Ovary (tissue), 9 donors: ENCODE results near the gene DENND5B. TPM values are rescaled to one million over a fixed set of nuclear protein-coding genes. Genes with fewer than 3 reads are reported as not detected.

ENCODE experiments used
- DNase-seq, 5 donors: peaks; one replicate each; pipeline ENCODE4 v3.0.0-alpha.2; 2019 to 2020
- H3K27ac ChIP-seq, 2 donors: fragments of 200-600 bp; one replicate each; pipeline versions ENCODE4 v1.5.1 to v1.8.0; 2019 to 2022
- H3K27me3 ChIP-seq: fragments of 200-600 bp; one replicate; pipeline ENCODE4 v1.8.0; 2022
- H3K36me3 ChIP-seq: fragments of 200-600 bp; sonication (generic); one replicate; pipeline ENCODE4 v1.5.1; 2019
- H3K4me1 ChIP-seq: one replicate; pipeline ENCODE4 v1.8.1; 2013; ENCODE audit warnings: mild to moderate bottlenecking, moderate library complexity; ENCODE audit not compliant: insufficient read depth
- H3K4me3 ChIP-seq: fragments of 200-600 bp; sonication (generic); one replicate; pipeline ENCODE4 v1.5.1; 2017
- H3K9me3 ChIP-seq, 2 donors: fragments of 200-600 bp in 1 of 2; sonication (generic) in 1 of 2; one replicate each; pipeline versions ENCODE4 v1.5.1 to v1.8.1; 2013 to 2019; ENCODE audit warnings: mild to moderate bottlenecking in 1 of 2, moderate library complexity in 1 of 2
- EP300 ChIP-seq: sonication (generic); formaldehyde crosslinking; IDR thresholded peaks from one replicate; pipeline ENCODE4 v1.6.1; 2017; ENCODE audit warnings: antibody characterized with exemption
- POLR2A ChIP-seq: fragments of 450-650 bp; IDR thresholded peaks from one replicate; pipeline ENCODE4 v1.6.1; 2017; ENCODE audit warnings: antibody characterized with exemption, mild to moderate bottlenecking, moderate library complexity
- WGBS, 3 donors: extraction: QIAGEN DNeasy Blood & Tissue Kit in 1 of 3; methylation state at CpG; one replicate each; pipeline versions ENCODE4 v1.1.5 to v1.1.7; 2013 to 2017; 5-methylcytosine and 5-hydroxymethylcytosine counted together
- intact Hi-C, 4 donors: fragments of 100-400 bp; cut with DNase I; formaldehyde crosslinking; loops; one replicate each; pipeline versions ENCODE4 v1.11.0 to v1.15.1; 2022 to 2023
- polyA plus RNA-seq, 2 donors: library from polyadenylated mRNA; stranded (reverse); fragments of 200-250 nt in 1 of 2; fragments of 350-450 nt in 1 of 2; fragmentation: Illumina TruSeq in 1 of 2; extraction: RNeasy Lipid Tissue Mini Kit (QIAGEN cat#74804) in 1 of 2; gene quantifications; one replicate each; pipeline ENCODE4 v1.2.3, GENCODE V29; 2013 to 2014
- total RNA-seq, 7 donors: library from RNA; depleted of rRNA in 2 of 7; stranded (reverse); fragments of >200 nt in 2 of 7; fragmentation: NEBNext Ultra II Directional in 3 of 7; extraction: Animal tissue kit (Norgen Biotek cat#: 25700) in 3 of 7; gene quantifications; one replicate each; pipeline versions ENCODE4 v1.1.0 to v1.2.4, GENCODE V29; 2016 to 2023
- TF ChIP-seq, protein P1 (sequence below), 3 donors: fragments of 450-650 bp in 2 of 3; fragments of 200-600 bp in 1 of 3; IDR thresholded peaks; one replicate each; pipeline versions ENCODE4 v1.5.1 to v1.8.0; 2016 to 2022; ENCODE audit warnings: antibody characterized with exemption in 3 of 3, mild to moderate bottlenecking in 1 of 3
- donor health status: DM: no; HTN: no; CAD: no; lungs with moderate emphysema.
- donor health status: DM: no; HTN: no; CAD: no.
- donor health status: Bipolar disorder and iron deficiency.
- donor health status: DM: yes; HTN: yes; CAD: no.
- donor health status: DM: no; HTN: no; CAD: no.
- donor health status: DM: yes; HTN: yes; CAD: no.

The DENND5B gene
- total and polyA plus RNA-seq, 9 donors: 13.9 to 70.7 (median 47.9) TPM

DNA sequence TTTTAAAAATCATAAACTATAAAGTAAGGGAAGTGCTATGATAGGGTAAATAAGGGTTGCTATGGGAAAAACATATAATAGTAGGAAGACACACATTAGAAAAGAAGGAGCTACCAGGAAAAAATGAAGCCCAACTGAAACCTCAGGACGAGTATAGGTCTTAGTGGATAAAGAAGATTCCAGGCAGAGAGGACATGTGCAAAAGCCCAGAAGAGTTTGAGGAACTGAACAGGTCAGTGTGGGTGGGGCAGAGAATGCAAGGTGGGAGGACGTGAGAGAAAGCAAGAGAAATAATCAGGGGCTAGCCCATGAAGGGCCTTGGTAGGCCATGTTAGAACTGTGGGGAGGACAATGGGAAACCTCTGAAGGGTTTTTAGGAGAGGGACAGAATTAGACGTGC, 109.5 kb downstream of the DENND5B start:
- no peaks in the 10 kb centered on the region for H3K27me3 ChIP-seq
- 59 to 74% (median 61%) methylated on average over 3 of the region's 3 CpGs for WGBS, 3 donors
- intact Hi-C loops: no loop called here

DNA sequence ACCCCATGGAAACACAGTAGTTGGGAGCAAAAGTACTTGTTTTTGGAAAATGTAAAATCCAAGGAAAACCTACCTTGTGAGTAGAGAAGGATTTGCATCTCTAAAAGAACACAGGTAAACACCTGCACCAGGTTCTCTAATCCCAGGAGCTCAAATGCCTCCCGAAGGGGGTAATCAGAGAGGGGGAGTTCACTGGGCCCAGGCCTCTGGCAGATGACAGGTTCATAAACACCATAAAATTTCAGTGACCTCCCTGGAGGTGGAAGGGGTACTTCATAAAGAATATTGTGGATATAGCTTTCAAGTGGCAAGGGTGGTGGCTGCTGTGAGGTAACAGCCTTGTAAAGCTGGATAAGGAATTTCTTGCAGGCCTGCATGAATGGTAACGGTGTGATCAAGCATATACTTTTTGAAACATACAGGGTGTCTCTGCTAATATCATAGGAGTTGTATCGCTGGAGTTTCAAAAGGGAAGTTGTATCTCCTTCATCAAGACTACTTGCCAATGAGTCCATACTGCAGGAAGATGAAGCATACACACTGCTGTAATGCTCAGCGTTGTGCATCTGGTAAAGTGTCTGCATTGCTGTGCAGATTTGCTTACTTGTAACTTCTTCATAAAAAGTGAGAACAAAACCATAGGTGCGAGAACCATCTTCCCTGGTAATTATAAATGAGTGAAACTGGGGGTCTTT, 111.3 kb downstream of the DENND5B start:
- TF ChIP-seq POLR2A: no peak
- TF ChIP-seq, protein P1, sequence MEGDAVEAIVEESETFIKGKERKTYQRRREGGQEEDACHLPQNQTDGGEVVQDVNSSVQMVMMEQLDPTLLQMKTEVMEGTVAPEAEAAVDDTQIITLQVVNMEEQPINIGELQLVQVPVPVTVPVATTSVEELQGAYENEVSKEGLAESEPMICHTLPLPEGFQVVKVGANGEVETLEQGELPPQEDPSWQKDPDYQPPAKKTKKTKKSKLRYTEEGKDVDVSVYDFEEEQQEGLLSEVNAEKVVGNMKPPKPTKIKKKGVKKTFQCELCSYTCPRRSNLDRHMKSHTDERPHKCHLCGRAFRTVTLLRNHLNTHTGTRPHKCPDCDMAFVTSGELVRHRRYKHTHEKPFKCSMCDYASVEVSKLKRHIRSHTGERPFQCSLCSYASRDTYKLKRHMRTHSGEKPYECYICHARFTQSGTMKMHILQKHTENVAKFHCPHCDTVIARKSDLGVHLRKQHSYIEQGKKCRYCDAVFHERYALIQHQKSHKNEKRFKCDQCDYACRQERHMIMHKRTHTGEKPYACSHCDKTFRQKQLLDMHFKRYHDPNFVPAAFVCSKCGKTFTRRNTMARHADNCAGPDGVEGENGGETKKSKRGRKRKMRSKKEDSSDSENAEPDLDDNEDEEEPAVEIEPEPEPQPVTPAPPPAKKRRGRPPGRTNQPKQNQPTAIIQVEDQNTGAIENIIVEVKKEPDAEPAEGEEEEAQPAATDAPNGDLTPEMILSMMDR (IDR thresholded peaks at IDR 0.05): no peak
- TF ChIP-seq EP300: no peak
- H3K27me3 ChIP-seq: no peaks in the 10 kb centered on the region
- no peak for DNase-seq
- no peak overlapping the region for H3K4me3 ChIP-seq
- no peaks in the 10 kb centered on the region for H3K9me3 ChIP-seq
- H3K27ac ChIP-seq: no peak overlapping the region
- intact Hi-C loops: no loop called here
- H3K36me3 ChIP-seq: no peaks in the 10 kb centered on the region
- H3K4me1 ChIP-seq: peaks cover 2% of the 10 kb centered on the region
- WGBS, 3 donors: 88 to 89% (median 88%) methylated on average over 5 of the region's 5 CpGs

More for the DNA sequence above, 109.5 kb downstream of the DENND5B start:
- no peak overlapping the region for H3K27ac ChIP-seq
- no peaks in the 10 kb centered on the region for H3K9me3 ChIP-seq
- DNase-seq: no peak
- H3K36me3 ChIP-seq: no peaks in the 10 kb centered on the region
- TF ChIP-seq EP300 (no peak), POLR2A (no peak)
- TF ChIP-seq, protein P1 (IDR thresholded peaks at IDR 0.05): no peak
- H3K4me1 ChIP-seq: peaks cover 2% of the 10 kb centered on the region
- H3K4me3 ChIP-seq: no peak overlapping the region

DNA sequence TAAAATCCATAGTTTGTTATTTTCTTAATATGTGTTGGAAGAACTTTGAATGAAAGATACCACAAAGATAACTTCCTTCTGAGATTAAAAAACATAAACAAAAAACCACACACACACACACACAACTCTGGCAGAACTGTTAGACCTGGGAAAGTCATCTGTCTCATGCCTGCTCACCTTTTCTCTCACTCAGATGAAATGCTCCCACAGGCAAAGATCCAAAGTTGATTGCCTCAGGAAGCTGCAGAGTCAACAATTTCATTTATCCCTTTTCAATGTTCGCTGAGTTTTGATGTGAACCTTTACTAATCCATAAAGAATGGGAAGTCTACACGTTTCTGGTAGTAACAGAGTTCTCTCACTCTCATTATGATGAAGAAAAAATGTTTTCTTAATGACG, 112.0 kb downstream of the DENND5B start:
- H3K9me3 ChIP-seq: no peaks in the 10 kb centered on the region
- H3K27ac ChIP-seq: no peak overlapping the region
- H3K4me1 ChIP-seq: no peaks in the 10 kb centered on the region
- H3K27me3 ChIP-seq: no peaks in the 10 kb centered on the region
- no peak overlapping the region for H3K4me3 ChIP-seq
- no peaks in the 10 kb centered on the region for H3K36me3 ChIP-seq
- intact Hi-C loops: no loop called here
- no peak for DNase-seq
- 54 to 71% (median 60%) methylated on average over 3 of the region's 3 CpGs for WGBS, 3 donors
- TF ChIP-seq EP300 (no peak), POLR2A (no peak)
- TF ChIP-seq, protein P1 (IDR thresholded peaks at IDR 0.05): no peak

DNA sequence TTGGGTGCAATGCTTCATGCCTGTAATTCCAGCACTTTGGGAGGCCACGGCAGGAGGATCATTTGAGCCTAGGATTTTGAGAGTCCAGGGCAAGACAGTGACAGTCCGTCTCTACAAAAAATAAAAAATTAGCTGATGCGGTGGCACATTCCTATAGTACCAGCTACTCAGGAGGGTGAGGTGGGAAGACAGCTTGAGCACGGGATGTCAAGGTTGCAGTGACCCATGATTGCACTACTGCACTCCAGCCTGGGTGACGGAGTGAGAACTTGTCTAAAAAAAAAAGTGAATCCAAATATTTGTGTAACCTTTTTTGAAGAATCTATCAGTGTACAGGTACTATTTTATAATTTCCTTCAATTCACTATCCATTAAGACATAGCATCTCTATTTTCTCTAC, 112.5 kb downstream of the DENND5B start:
- Histone ChIP-seq H3K4me3 (no peak overlapping the region), H3K4me1 (no peaks in the 10 kb centered on the region), H3K27me3 (no peaks in the 10 kb centered on the region), H3K27ac (no peak overlapping the region), H3K36me3 (no peaks in the 10 kb centered on the region), H3K9me3 (no peaks in the 10 kb centered on the region)
- no peak for DNase-seq
- intact Hi-C loops: no loop called here
- 75 to 87% (median 78%) methylated on average over 5 of the region's 5 CpGs for WGBS, 3 donors
- no peak for TF ChIP-seq EP300
- TF ChIP-seq POLR2A: no peak
- TF ChIP-seq, protein P1 (IDR thresholded peaks at IDR 0.05): no peak
